A673 (cell line): ENCODE measurements around the gene C1orf21.

Experiments
- EZH2 ChIP-seq: fragments of 200-600 bp; sonication (generic); IDR thresholded peaks from 2 replicates; pipeline ENCODE4 v1.6.1; 2017; ENCODE audit warnings: borderline replicate concordance, low read depth, mild to moderate bottlenecking, mixed read lengths, antibody characterized with exemption, low read length; ENCODE audit not compliant: poor library complexity, severe bottlenecking
- TF ChIP-seq, protein P1 (sequence below): fragments of 300-800, 200-600 bp; sonication (generic); conservative IDR thresholded peaks from 2 replicates; pipeline ENCODE4 v1.5.1; 2017; ENCODE audit warnings: low read depth, mild to moderate bottlenecking, antibody characterized with exemption, low read length, moderate library complexity, mixed read lengths

DNA sequence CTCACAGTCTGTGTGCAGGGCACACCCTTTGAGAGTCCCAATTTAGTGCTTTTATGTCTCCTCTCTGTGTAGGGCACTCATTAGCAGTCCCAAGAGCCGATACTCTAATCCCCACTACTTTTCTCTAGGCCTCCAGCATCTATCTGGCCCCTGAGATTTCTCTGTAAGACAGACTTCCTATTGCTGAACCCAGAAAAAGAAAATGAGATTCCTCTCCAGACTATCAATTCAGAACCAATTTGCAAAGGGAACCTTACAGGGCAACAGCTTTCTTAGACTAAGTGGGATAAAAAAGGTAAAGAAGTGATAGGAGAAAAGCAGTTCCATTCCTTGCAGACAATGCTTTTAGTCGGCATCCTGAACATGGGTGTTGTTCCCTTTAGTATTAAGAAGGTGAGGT, 195.6 kb downstream of the C1orf21 start:
- TF ChIP-seq, protein P1, sequence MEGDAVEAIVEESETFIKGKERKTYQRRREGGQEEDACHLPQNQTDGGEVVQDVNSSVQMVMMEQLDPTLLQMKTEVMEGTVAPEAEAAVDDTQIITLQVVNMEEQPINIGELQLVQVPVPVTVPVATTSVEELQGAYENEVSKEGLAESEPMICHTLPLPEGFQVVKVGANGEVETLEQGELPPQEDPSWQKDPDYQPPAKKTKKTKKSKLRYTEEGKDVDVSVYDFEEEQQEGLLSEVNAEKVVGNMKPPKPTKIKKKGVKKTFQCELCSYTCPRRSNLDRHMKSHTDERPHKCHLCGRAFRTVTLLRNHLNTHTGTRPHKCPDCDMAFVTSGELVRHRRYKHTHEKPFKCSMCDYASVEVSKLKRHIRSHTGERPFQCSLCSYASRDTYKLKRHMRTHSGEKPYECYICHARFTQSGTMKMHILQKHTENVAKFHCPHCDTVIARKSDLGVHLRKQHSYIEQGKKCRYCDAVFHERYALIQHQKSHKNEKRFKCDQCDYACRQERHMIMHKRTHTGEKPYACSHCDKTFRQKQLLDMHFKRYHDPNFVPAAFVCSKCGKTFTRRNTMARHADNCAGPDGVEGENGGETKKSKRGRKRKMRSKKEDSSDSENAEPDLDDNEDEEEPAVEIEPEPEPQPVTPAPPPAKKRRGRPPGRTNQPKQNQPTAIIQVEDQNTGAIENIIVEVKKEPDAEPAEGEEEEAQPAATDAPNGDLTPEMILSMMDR, result no peak
- TF ChIP-seq EZH2, result no peak
